Measurements from ENCODE around the gene PMM1. TPM values are rescaled to one million over a fixed set of nuclear protein-coding genes. Genes with fewer than 3 reads are reported as not detected.
A peak's percentile ranks its signal among the peaks of the same experiment; 100 is the strongest.

The PMM1 gene
- total and polyA plus RNA-seq, 2 of the 13 experiments (the other 11 are each of a cell fraction or from before 2014, with no cell fraction given), result 17.8 to 95.6 TPM

GRCh38 chr22:41621099-41621910, 31.7 kb upstream of the PMM1 start, which contains the start of gene XRCC6:
Gene XRCC6 (plus strand): TSS chr22:41621295. CDS start chr22:41622005, 710 bp downstream.
- H3K9ac ChIP-seq (ENCODE audit: insufficient read depth, low read depth, low read length), result peak within 1 kb of the TSS; percentile 99
- peak within 1 kb of the TSS; percentile 82 to 94 (median 85) for H3K4me3 ChIP-seq (replicated peaks in 1 of 3; ENCODE audit: insufficient read depth in 1 of 3, low read depth in 2 of 3, low read length in 3 of 3)
- in situ Hi-C loops (cut with HindIII; ENCODE audit: extremely low pct_ligation_motif_present, low pct_unique_long_range_greater_than_20kb) (no loop called here), intact Hi-C loops (cut with micrococcal nuclease; ENCODE audit: unreplicated experiment) (no loop called here)
- H4K20me1 ChIP-seq (ENCODE audit: insufficient read depth, low read length), result peaks cover 11% of the 10 kb centered on the region
- H3K27ac ChIP-seq (ENCODE audit: extremely low read length, insufficient read depth, low read length), result peak within 1 kb of the TSS; percentile 97
- WGBS (ENCODE audit: low lambda C conversion rate), result 0% methylated on average over 26 of the region's 70 CpGs
- peak; percentile 98 for DNase-seq (ENCODE audit: low spot score)
- ChIA-PET CTCF (ENCODE audit: low intra/inter-chr PET ratio, low total read pairs) (no interaction called here), POLR2A (interaction anchor here (0.6 to 5.2 kb wide), 37 partner anchors 9 to 326 kb away, joined by 3 to 78 read pairs (median 5); partner anchors contain the start of genes CENPM, CSDC2, PHF5A and PMM1)
- H3K79me2 ChIP-seq (ENCODE audit: insufficient read depth, low read length), result peaks cover 50% of the 10 kb centered on the region
- ATAC-seq, result peak; percentile 80
- peaks cover 67% of the 10 kb centered on the region for H3K4me1 ChIP-seq (ENCODE audit: insufficient read depth, low read length)
- H3K36me3 ChIP-seq (replicated peaks in 1 of 2; ENCODE audit: control insufficient read depth in 1 of 2, insufficient read depth in 2 of 2, low read length in 2 of 2), result peaks cover under 1 to 18% of the 10 kb centered on the region in 2 experiments; a peak in 2 of 5 replicates
- peak; percentile 93 for FAIRE-seq
- H3K27me3 ChIP-seq (ENCODE audit: control insufficient read depth in 1 of 2, insufficient read depth in 2 of 2, low read length in 2 of 2), result no peaks in the 10 kb centered on the region; a peak in 1 of 5 replicates
- peak within 1 kb of the TSS; percentile 95 for H3K4me2 ChIP-seq (ENCODE audit: low read depth, low read length)
- H3K9me3 ChIP-seq (ENCODE audit: low read length), result no peaks in the 10 kb centered on the region
- H2AFZ ChIP-seq (ENCODE audit: low read length), result no peak within 1 kb of the TSS
- no TSS peak for BruUV-seq (replicated peaks)
- TF ChIP-seq ZBTB7B (CRISPR knock-in tag; IDR thresholded peaks at IDR 0.05) (no peak), RNF2 (conservative IDR thresholded peaks at IDR 0.05; ENCODE audit: low read depth) (peak; percentile 92), AHR (CRISPR knock-in tag; IDR thresholded peaks at IDR 0.05) (no peak), ELF1 (CRISPR knock-in tag; IDR thresholded peaks at IDR 0.05) (0 out of 2 replicates have a peak, but pooled peaks have one; percentile 24), EP300 (IDR thresholded peaks at IDR 0.05; ENCODE audit: low read depth in 2 of 2, low read length in 2 of 2) (no peak), EP300 (CRISPR knock-in tag; IDR thresholded peaks at IDR 0.05; ENCODE audit: borderline replicate concordance) (no peak), NR1H2 (CRISPR knock-in tag; IDR thresholded peaks at IDR 0.05; ENCODE audit: borderline replicate concordance, low read depth) (peak; percentile 70; the same call in 1 of the 2 replicates), ZNF879 (CRISPR knock-in tag; IDR thresholded peaks at IDR 0.05) (peak; percentile 61; the same call in 1 of the 2 replicates), FOXA3 (CRISPR knock-in tag; IDR thresholded peaks at IDR 0.05) (no peak; the same call in 1 of the 2 replicates), NFE2 (CRISPR knock-in tag; IDR thresholded peaks at IDR 0.05) (no peak), ZFP36 (IDR thresholded peaks at IDR 0.05; ENCODE audit: borderline replicate concordance, low read depth, low read length, partially characterized antibody) (no peak), MED8 (CRISPR knock-in tag; IDR thresholded peaks at IDR 0.05; ENCODE audit: insufficient replicate concordance) (no peak), ZNF547 (CRISPR knock-in tag; IDR thresholded peaks at IDR 0.05) (peak; percentile 90), NCOA5 (CRISPR knock-in tag; IDR thresholded peaks at IDR 0.05) (no peak), ZNF678 (CRISPR knock-in tag; IDR thresholded peaks at IDR 0.05) (0 out of 2 replicates have a peak, but pooled peaks have one; percentile 61), U2AF1 (optimal IDR thresholded peaks at IDR 0.05; ENCODE audit: low read depth, low read length) (no peak), HMGXB4 (CRISPR knock-in tag; IDR thresholded peaks at IDR 0.05; ENCODE audit: borderline replicate concordance in 1 of 2, low read depth in 1 of 2) (0 out of 4 replicates have a peak, but pooled peaks have one; percentile 11 to 13), ZNF556 (CRISPR knock-in tag; IDR thresholded peaks at IDR 0.05; ENCODE audit: borderline replicate concordance) (peak; percentile 30; the same call in 1 of the 2 replicates), KMT2B (CRISPR knock-in tag; IDR thresholded peaks at IDR 0.05) (peak; percentile 73)
- TF ChIP-seq, protein P1, sequence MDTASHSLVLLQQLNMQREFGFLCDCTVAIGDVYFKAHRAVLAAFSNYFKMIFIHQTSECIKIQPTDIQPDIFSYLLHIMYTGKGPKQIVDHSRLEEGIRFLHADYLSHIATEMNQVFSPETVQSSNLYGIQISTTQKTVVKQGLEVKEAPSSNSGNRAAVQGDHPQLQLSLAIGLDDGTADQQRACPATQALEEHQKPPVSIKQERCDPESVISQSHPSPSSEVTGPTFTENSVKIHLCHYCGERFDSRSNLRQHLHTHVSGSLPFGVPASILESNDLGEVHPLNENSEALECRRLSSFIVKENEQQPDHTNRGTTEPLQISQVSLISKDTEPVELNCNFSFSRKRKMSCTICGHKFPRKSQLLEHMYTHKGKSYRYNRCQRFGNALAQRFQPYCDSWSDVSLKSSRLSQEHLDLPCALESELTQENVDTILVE (CRISPR knock-in tag; IDR thresholded peaks at IDR 0.05), result peak; percentile 3; the same call in 1 of the 2 replicates
- TF ChIP-seq, protein P2, sequence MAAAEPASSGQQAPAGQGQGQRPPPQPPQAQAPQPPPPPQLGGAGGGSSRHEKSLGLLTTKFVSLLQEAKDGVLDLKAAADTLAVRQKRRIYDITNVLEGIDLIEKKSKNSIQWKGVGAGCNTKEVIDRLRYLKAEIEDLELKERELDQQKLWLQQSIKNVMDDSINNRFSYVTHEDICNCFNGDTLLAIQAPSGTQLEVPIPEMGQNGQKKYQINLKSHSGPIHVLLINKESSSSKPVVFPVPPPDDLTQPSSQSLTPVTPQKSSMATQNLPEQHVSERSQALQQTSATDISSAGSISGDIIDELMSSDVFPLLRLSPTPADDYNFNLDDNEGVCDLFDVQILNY (CRISPR knock-in tag; conservative IDR thresholded peaks at IDR 0.05), result no peak

All from HepG2 (cell line).